Activated T-helper 2 cell treated with anti-CD3 and anti-CD28 coated beads, Interferon-gamma antibody, Interleukin-2, Interleukin-4, amounts not matched to agents 10 μg/mL and 5 μg/mL and 100 μg/mL, durations not matched to agents 14 hours and 24 hours and 36 hours (primary cell): ENCODE results near the gene LEMD2. TPM values are rescaled to one million over a fixed set of nuclear protein-coding genes. Genes with fewer than 3 reads are reported as not detected.

Experiments used
- DNase-seq: peaks from one replicate; pipeline ENCODE4 v3.0.0; 2021; ENCODE audit warnings: low spot score
- H3K27ac Mint-ChIP-seq: one replicate; pipeline ENCODE4 v1.8.0; 2021; ENCODE audit warnings: mixed read lengths
- H3K27me3 Mint-ChIP-seq: one replicate; pipeline ENCODE4 v1.8.0; 2021; ENCODE audit warnings: low read depth, mixed read lengths
- H3K36me3 Mint-ChIP-seq: one replicate; pipeline ENCODE4 v1.8.0; 2021; ENCODE audit warnings: low read depth, mixed read lengths
- H3K4me1 Mint-ChIP-seq: one replicate; pipeline ENCODE4 v1.8.0; 2021; ENCODE audit warnings: low read depth, mixed read lengths
- H3K4me3 Mint-ChIP-seq: one replicate; pipeline ENCODE4 v1.8.0; 2021; ENCODE audit warnings: low read depth, mild to moderate bottlenecking, moderate library complexity, mixed read lengths
- H3K9me3 Mint-ChIP-seq: one replicate; pipeline ENCODE4 v1.8.0; 2021; ENCODE audit warnings: mixed read lengths
- intact Hi-C: fragments of 100-400 bp; cut with micrococcal nuclease; formaldehyde crosslinking; loops from one replicate; pipeline ENCODE4 v1.15.1; 2023
- total RNA-seq: library from RNA; stranded (reverse); gene quantifications from 2 replicates; pipeline ENCODE4 v1.2.3, GENCODE V29; 2022

Gene LEMD2
- total RNA-seq, 1 donor from 2014 or later, result 66.2 TPM

- intact Hi-C loops, result no loop called here
- H3K9me3 Mint-ChIP-seq, result no peaks in the 10 kb centered on the region
- H3K36me3 Mint-ChIP-seq, result no peaks in the 10 kb centered on the region
- no peak overlapping the region for H3K4me3 Mint-ChIP-seq
- no peak for DNase-seq
- H3K27ac Mint-ChIP-seq, result no peak overlapping the region
- peaks cover 2% of the 10 kb centered on the region for H3K4me1 Mint-ChIP-seq
- H3K27me3 Mint-ChIP-seq, result peaks cover 12% of the 10 kb centered on the region
Measured at GRCh38 chr6:33729059-33729458, 59.9 kb downstream of the LEMD2 start.

DNA sequence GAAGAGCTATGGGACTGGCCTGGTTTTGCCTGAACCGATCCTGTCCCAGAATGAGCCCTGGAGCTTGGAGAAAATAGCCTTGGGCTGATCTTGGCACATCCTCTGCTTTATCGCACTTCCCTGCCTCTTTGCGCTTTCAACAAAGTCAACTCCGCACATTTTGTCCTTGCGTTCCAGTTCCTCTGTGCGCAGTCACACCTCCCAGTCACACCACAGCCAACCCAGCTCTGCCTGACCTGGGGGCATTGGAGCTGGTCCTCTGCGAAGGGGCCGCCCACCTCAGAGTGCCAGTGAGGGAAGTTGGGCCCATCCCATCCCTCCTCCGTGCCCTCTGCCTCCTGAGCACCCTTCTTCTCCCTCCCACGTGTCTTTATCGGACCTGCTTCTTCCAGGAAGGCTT lies 60.5 kb downstream of the LEMD2 start:
- H3K4me3 Mint-ChIP-seq, result no peak overlapping the region
- no peak overlapping the region for H3K27ac Mint-ChIP-seq
- H3K36me3 Mint-ChIP-seq, result no peaks in the 10 kb centered on the region
- H3K27me3 Mint-ChIP-seq, result peaks cover 17% of the 10 kb centered on the region
- DNase-seq, result no peak
- H3K9me3 Mint-ChIP-seq, result no peaks in the 10 kb centered on the region
- intact Hi-C loops, result no loop called here
- H3K4me1 Mint-ChIP-seq, result peaks cover 2% of the 10 kb centered on the region

GRCh38 chr6:33727932-33728331 lies 61.0 kb downstream of the LEMD2 start:
- no peak for DNase-seq
- Mint-ChIP-seq H3K4me3 (no peak overlapping the region), H3K9me3 (no peaks in the 10 kb centered on the region), H3K27ac (no peak overlapping the region), H3K4me1 (peaks cover 2% of the 10 kb centered on the region), H3K36me3 (no peaks in the 10 kb centered on the region), H3K27me3 (peaks cover 22% of the 10 kb centered on the region)
- intact Hi-C loops, result no loop called here

DNA sequence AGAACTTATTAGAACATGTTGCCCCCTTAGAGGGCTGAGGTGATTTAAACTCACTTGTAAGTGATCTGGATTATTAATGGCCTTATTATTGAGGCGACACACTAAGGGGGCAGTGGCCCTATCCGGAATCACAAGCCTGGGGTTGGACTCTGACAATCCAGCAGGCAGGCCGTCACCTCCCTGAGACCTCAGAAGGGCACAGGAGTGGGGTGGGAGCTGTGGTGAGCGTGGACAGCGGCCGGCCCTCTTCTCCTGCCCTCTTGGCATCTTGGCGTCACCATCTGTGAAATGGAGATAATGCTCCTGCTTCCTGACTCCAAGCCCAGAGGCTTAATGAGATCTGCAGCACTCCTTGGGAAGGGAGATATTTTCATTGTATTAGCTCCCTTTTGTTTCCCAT lies 61.8 kb downstream of the LEMD2 start:
- H3K4me1 Mint-ChIP-seq, result peaks cover 2% of the 10 kb centered on the region
- DNase-seq, result no peak
- intact Hi-C loops, result no loop called here
- H3K27me3 Mint-ChIP-seq, result peaks cover 25% of the 10 kb centered on the region
- no peak overlapping the region for H3K27ac Mint-ChIP-seq
- no peak overlapping the region for H3K4me3 Mint-ChIP-seq
- H3K9me3 Mint-ChIP-seq, result no peaks in the 10 kb centered on the region
- no peaks in the 10 kb centered on the region for H3K36me3 Mint-ChIP-seq

GRCh38 chr6:33726696-33727095 lies 62.2 kb downstream of the LEMD2 start:
- no peak overlapping the region for H3K4me3 Mint-ChIP-seq
- no peaks in the 10 kb centered on the region for H3K9me3 Mint-ChIP-seq
- no peaks in the 10 kb centered on the region for H3K36me3 Mint-ChIP-seq
- no peak overlapping the region for H3K27ac Mint-ChIP-seq
- DNase-seq, result no peak
- H3K4me1 Mint-ChIP-seq, result peaks cover 2% of the 10 kb centered on the region
- H3K27me3 Mint-ChIP-seq, result peaks cover 28% of the 10 kb centered on the region
- intact Hi-C loops, result no loop called here

DNA sequence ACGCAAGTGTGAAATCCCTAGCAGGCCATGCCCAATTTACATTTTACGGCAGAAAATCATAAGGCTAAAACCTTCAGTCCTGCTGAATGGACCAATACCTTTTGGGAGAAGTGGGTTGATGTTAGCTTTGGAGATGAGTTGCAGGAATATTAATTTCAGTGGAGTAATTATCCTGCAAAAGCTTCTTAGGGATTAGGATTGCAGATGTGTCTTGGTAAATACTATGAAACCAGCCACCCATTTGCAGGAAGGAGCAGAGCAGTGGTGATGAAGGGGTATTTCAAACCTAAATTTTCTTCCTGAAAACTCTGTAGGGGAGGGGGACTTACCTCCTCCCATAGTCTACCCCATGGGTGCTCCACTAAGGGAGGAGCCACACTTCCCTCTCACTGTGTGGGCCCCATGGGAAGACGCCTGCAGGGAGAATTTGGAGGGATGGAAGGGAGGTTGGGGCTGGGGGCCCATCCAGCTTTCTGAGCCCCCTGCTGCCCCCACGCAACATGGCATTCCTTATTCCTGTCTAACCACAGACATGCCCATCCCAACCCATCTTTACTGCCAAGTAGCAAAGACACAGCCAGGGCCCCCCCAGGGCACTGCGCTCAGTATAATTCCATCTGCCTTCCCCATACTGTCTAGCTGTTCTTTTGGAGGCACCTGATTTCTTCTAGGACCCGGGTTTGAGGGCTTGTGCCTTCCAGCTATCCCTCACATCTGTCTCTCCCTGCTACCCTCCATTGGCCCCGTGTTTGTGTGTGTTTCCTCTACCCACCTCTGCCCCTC lies 62.8 kb downstream of the LEMD2 start:
- H3K36me3 Mint-ChIP-seq, result no peaks in the 10 kb centered on the region
- H3K27ac Mint-ChIP-seq, result no peak overlapping the region
- DNase-seq, result no peak
- no peak overlapping the region for H3K4me3 Mint-ChIP-seq
- no peaks in the 10 kb centered on the region for H3K9me3 Mint-ChIP-seq
- peaks cover 32% of the 10 kb centered on the region for H3K27me3 Mint-ChIP-seq
- intact Hi-C loops, result no loop called here
- H3K4me1 Mint-ChIP-seq, result peaks cover 2% of the 10 kb centered on the region

DNA sequence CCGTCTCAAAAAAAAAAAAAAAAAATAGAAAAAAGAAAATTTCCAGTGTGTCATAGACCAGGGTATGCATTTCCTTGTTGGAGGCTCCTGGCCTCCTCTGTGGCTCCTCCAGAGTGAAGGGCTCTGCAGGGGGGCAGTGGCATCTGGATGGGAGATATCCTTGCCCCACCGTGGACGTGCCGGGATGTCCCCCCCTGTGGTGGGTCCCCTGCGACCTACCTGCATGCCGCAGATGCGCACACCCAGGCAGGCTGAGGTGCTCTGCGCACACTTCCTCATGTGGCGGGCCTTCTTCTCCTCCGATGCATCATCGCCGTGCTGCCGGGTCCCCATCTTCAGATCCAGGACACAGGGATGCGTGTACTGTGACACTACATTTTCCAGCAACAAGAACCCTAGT lies 63.7 kb downstream of the LEMD2 start:
- peaks cover 33% of the 10 kb centered on the region for H3K27me3 Mint-ChIP-seq
- no peak overlapping the region for H3K27ac Mint-ChIP-seq
- H3K36me3 Mint-ChIP-seq, result no peaks in the 10 kb centered on the region
- intact Hi-C loops, result no loop called here
- peaks cover 2% of the 10 kb centered on the region for H3K4me1 Mint-ChIP-seq
- no peak overlapping the region for H3K4me3 Mint-ChIP-seq
- H3K9me3 Mint-ChIP-seq, result no peaks in the 10 kb centered on the region
- DNase-seq, result no peak

GRCh38 chr6:33724102-33725023 lies 64.6 kb downstream of the LEMD2 start:
- no peaks in the 10 kb centered on the region for H3K9me3 Mint-ChIP-seq
- peaks cover 2% of the 10 kb centered on the region for H3K4me1 Mint-ChIP-seq
- H3K4me3 Mint-ChIP-seq, result no peak overlapping the region
- no peak for DNase-seq
- H3K27ac Mint-ChIP-seq, result no peak overlapping the region
- intact Hi-C loops, result loop anchor here (5.0 kb wide), 1 partner anchor 38 kb away; no protein-coding TSS in a partner anchor
- H3K27me3 Mint-ChIP-seq, result peaks cover 37% of the 10 kb centered on the region
- H3K36me3 Mint-ChIP-seq, result no peaks in the 10 kb centered on the region

DNA sequence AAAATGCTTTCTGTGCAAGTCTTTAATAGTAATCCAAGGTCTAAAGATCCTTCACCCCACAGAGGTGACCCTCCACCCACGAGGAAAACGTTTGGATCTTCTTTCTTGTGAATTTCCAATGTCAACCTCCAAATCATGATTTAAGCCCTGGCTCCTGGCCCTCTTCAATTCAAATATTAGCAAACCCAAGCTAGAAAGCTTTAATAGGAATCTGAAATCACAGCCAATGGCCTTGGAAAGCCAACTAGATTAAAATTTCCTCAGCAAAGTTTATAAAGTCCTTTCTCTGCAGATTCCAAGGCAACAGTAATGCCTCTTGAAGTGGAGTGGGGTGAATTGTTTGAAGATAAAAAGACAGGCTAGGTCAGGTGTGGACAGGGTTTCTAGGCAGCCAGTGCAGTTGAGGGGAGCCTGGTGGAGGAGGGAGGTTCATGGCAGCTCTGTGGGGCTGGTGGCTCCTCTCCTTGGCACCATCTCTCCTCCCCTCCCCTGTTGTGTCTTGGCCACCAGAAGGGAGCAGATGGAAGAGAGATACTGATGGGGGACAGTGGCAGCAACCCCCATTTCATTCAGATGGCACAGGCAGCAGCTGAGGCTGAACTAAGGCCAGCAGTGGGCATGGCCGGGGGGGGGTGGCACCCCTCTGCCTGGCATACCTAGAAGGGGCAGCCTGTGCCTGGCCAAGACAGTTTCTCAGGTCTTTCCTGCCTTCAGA lies 65.4 kb downstream of the LEMD2 start:
- no peaks in the 10 kb centered on the region for H3K36me3 Mint-ChIP-seq
- intact Hi-C loops, result loop anchor here (5.0 kb wide), 1 partner anchor 39 kb away; no protein-coding TSS in a partner anchor

GRCh38 chr6:33722103-33722623 lies 66.8 kb downstream of the LEMD2 start:
- no peak overlapping the region for H3K27ac Mint-ChIP-seq
- H3K36me3 Mint-ChIP-seq, result no peaks in the 10 kb centered on the region
- peaks cover 39% of the 10 kb centered on the region for H3K27me3 Mint-ChIP-seq
- H3K4me3 Mint-ChIP-seq, result no peak overlapping the region
- H3K4me1 Mint-ChIP-seq, result peaks cover 2% of the 10 kb centered on the region
- DNase-seq, result no peak
- H3K9me3 Mint-ChIP-seq, result no peaks in the 10 kb centered on the region
- intact Hi-C loops, result loop anchor here (5.0 kb wide), 1 partner anchor 40 kb away; no protein-coding TSS in a partner anchor

More for the DNA sequence above, 65.4 kb downstream of the LEMD2 start:
- Mint-ChIP-seq H3K4me3 (no peak overlapping the region), H3K9me3 (no peaks in the 10 kb centered on the region), H3K27ac (no peak overlapping the region), H3K27me3 (peaks cover 39% of the 10 kb centered on the region), H3K4me1 (peaks cover 2% of the 10 kb centered on the region)
- no peak for DNase-seq

DNA sequence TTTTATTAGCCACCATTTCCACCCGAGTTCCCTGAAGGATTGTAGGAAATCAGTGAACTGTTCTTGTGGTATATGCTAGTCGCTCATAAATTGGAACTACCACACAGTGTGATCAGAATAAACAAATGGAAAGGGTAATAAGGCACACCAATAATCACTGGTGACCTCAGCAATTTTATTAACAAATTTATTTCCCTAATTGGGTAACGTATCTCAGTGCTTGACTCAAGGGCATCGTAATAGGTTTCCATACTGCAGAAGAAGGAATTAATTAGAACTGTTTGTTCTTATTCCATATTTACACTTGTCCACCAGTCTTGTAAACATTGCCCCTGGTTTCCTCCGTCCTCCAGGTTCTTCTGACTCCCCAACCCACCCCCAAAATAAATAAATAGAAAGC lies 67.4 kb downstream of the LEMD2 start:
- intact Hi-C loops, result loop anchor here (5.0 kb wide), 1 partner anchor 41 kb away; no protein-coding TSS in a partner anchor
- H3K4me1 Mint-ChIP-seq, result peaks cover 2% of the 10 kb centered on the region
- no peak overlapping the region for H3K27ac Mint-ChIP-seq
- peaks cover 39% of the 10 kb centered on the region for H3K27me3 Mint-ChIP-seq
- H3K4me3 Mint-ChIP-seq, result no peak overlapping the region
- no peak for DNase-seq
- H3K36me3 Mint-ChIP-seq, result no peaks in the 10 kb centered on the region
- no peaks in the 10 kb centered on the region for H3K9me3 Mint-ChIP-seq
